Esophagus muscularis mucosa (tissue), 4 donors: ENCODE results near the gene OPTC. TPM values are rescaled to one million over a fixed set of nuclear protein-coding genes. Genes with fewer than 3 reads are reported as not detected.
A peak's percentile ranks its signal among the peaks of the same experiment; 100 is the strongest.

Experiments used
- DNase-seq: peaks from one replicate; pipeline ENCODE4 v3.0.0-alpha.2; 2017; ENCODE audit errors: extremely low spot score
- H3K27ac ChIP-seq, 4 donors: fragments of 200-600 bp; sonication (generic); replicated peaks in 1 of 4; 1 replicate in 3 of 4; 2 replicates in 1 of 4; pipeline ENCODE4 v1.5.1; 2016 to 2019; ENCODE audit warnings: mild to moderate bottlenecking in 1 of 4
- H3K27me3 ChIP-seq, 4 donors: fragments of 200-600 bp; sonication (generic); one replicate each; pipeline versions ENCODE4 v1.5.1 to v1.6.0; 2016 to 2019
- H3K36me3 ChIP-seq, 4 donors: fragments of 200-600 bp; sonication (generic); one replicate each; pipeline ENCODE4 v1.5.1; 2016 to 2019
- H3K4me1 ChIP-seq, 4 donors: fragments of 200-600 bp; sonication (generic); one replicate each; pipeline ENCODE4 v1.5.1; 2016 to 2019
- H3K4me3 ChIP-seq, 4 donors: fragments of 200-600 bp; sonication (generic); 1 replicate in 2 of 4; 2 replicates in 2 of 4; pipeline ENCODE4 v1.5.1; 2016 to 2019; ENCODE audit warnings: mild to moderate bottlenecking in 4 of 4, moderate library complexity in 1 of 4
- H3K9me3 ChIP-seq, 4 donors: fragments of 200-600 bp; sonication (generic); 1 replicate in 3 of 4; 2 replicates in 1 of 4; pipeline ENCODE4 v1.5.1; 2016 to 2019
- CTCF ChIP-seq, 3 experiments: fragments of 200-600 bp in 2 of 3; fragments of 450-650 bp in 1 of 3; sonication (generic) in 2 of 3; IDR thresholded peaks; one replicate each; pipeline ENCODE4 v1.5.1; 2017 to 2019; ENCODE audit warnings: antibody characterized with exemption in 3 of 3, mild to moderate bottlenecking in 2 of 3, moderate library complexity in 1 of 3
- EP300 ChIP-seq: sonication (generic); formaldehyde crosslinking; IDR thresholded peaks from one replicate; pipeline ENCODE4 v1.6.1; 2017; ENCODE audit warnings: antibody characterized with exemption
- POLR2A ChIP-seq: fragments of 450-650 bp; IDR thresholded peaks from one replicate; pipeline ENCODE4 v1.6.1; 2017; ENCODE audit warnings: antibody characterized with exemption, moderate library complexity, mild to moderate bottlenecking, low read depth
- POLR2AphosphoS5 ChIP-seq, 2 donors: sonication (generic); formaldehyde crosslinking; IDR thresholded peaks; one replicate each; pipeline ENCODE4 v1.6.1; 2017; ENCODE audit warnings: antibody characterized with exemption in 2 of 2
- WGBS: methylation state at CpG from one replicate; pipeline ENCODE4 v1.1.5; 2018; 5-methylcytosine and 5-hydroxymethylcytosine counted together
- intact Hi-C: fragments of 100-400 bp; cut with DNase I; formaldehyde crosslinking; loops from one replicate; pipeline ENCODE4 v1.15.1; 2023
- total RNA-seq, 4 donors: library from RNA; depleted of rRNA; stranded (reverse); fragments of >200 nt; gene quantifications; one replicate each; pipeline versions ENCODE4 v1.1.0 to v1.2.1, GENCODE V29; 2016

The OPTC gene
- total RNA-seq, 4 donors from 2014 or later = not detected

- Histone ChIP-seq H3K9me3 (no peaks in the 10 kb centered on the region), H3K27ac (peak overlapping the region in 2 of 4 donors; percentile 7 to 12), H3K4me3 (no peak overlapping the region), H3K27me3 (no peaks in the 10 kb centered on the region), H3K4me1 (peaks cover 19 to 44% (median 32%) of the 10 kb centered on the region in 4 donors), H3K36me3 (no peaks in the 10 kb centered on the region)
- WGBS = 44% methylated on average over 2 of the region's 2 CpGs
- intact Hi-C loops = no loop called here
- no peak for TF ChIP-seq CTCF (IDR thresholded peaks at IDR 0.05)
- TF ChIP-seq POLR2A = no peak
- no peak for TF ChIP-seq EP300
- no peak for TF ChIP-seq POLR2AphosphoS5 (IDR thresholded peaks at IDR 0.05)
- DNase-seq = no peak
These were observed 54.9 kb downstream of the OPTC start for GRCh38 chr1:203548892-203549291.

GRCh38 chr1:203549309-203549708 is 55.4 kb downstream of the OPTC start:
- no peak for DNase-seq
- Histone ChIP-seq H3K4me3 (no peak overlapping the region), H3K9me3 (no peaks in the 10 kb centered on the region), H3K27me3 (no peaks in the 10 kb centered on the region), H3K36me3 (no peaks in the 10 kb centered on the region), H3K4me1 (peaks cover 23 to 44% (median 32%) of the 10 kb centered on the region in 4 donors), H3K27ac (peak overlapping the region in 1 of 4 donors; percentile 7)
- 82% methylated on average over 2 of the region's 2 CpGs for WGBS
- intact Hi-C loops = no loop called here
- TF ChIP-seq CTCF (IDR thresholded peaks at IDR 0.05) (no peak), POLR2A (no peak), POLR2AphosphoS5 (IDR thresholded peaks at IDR 0.05) (no peak), EP300 (no peak)

- no peaks in the 10 kb centered on the region for H3K27me3 ChIP-seq
- intact Hi-C loops = no loop called here
- no peaks in the 10 kb centered on the region for H3K36me3 ChIP-seq
- peaks cover 29 to 44% (median 37%) of the 10 kb centered on the region in 4 donors for H3K4me1 ChIP-seq
- 92% methylated on average over 1 of the region's 1 CpG for WGBS
- H3K4me3 ChIP-seq = no peak overlapping the region
- H3K27ac ChIP-seq = no peak overlapping the region
- H3K9me3 ChIP-seq = no peaks in the 10 kb centered on the region
- TF ChIP-seq CTCF (IDR thresholded peaks at IDR 0.05) (no peak), EP300 (no peak), POLR2A (no peak), POLR2AphosphoS5 (IDR thresholded peaks at IDR 0.05) (no peak)
- no peak for DNase-seq
These were observed 56.9 kb downstream of the OPTC start for GRCh38 chr1:203550846-203551245.

GRCh38 chr1:203551550-203551949 is 57.6 kb downstream of the OPTC start:
- intact Hi-C loops = no loop called here
- H3K27ac ChIP-seq = peak overlapping the region in 1 of 4 donors; percentile 92
- no peaks in the 10 kb centered on the region for H3K36me3 ChIP-seq
- no peak for DNase-seq
- H3K4me1 ChIP-seq = peaks cover 36 to 51% (median 42%) of the 10 kb centered on the region in 4 donors
- WGBS = 88% methylated on average over 5 of the region's 5 CpGs
- H3K9me3 ChIP-seq = no peaks in the 10 kb centered on the region
- TF ChIP-seq EP300 (no peak), POLR2AphosphoS5 (IDR thresholded peaks at IDR 0.05) (no peak), CTCF (IDR thresholded peaks at IDR 0.05) (no peak), POLR2A (no peak)
- H3K4me3 ChIP-seq = no peak overlapping the region
- no peaks in the 10 kb centered on the region for H3K27me3 ChIP-seq

- Histone ChIP-seq H3K9me3 (no peaks in the 10 kb centered on the region), H3K4me3 (no peak overlapping the region), H3K36me3 (no peaks in the 10 kb centered on the region), H3K27ac (peak overlapping the region; percentile 85 to 94 (median 91)), H3K4me1 (peaks cover 53 to 70% (median 59%) of the 10 kb centered on the region in 4 donors), H3K27me3 (no peaks in the 10 kb centered on the region)
- whole genome bisulfite sequencing = 76% methylated on average over 4 of the region's 4 CpGs
- no peak for TF ChIP-seq EP300
- no peak for TF ChIP-seq CTCF (IDR thresholded peaks at IDR 0.05)
- TF ChIP-seq POLR2AphosphoS5 (IDR thresholded peaks at IDR 0.05) = no peak
- no peak for TF ChIP-seq POLR2A
- intact Hi-C loops = no loop called here
- DNase-seq = no peak
These were observed 59.5 kb downstream of the OPTC start for GRCh38 chr1:203553496-203553895.
